GM12891 (cell line): ENCODE results near the gene NFX1.

Source experiments
- PAX5 ChIP-seq: IDR thresholded peaks from 2 replicates; pipeline ENCODE4 v1.6.1; 2011; ENCODE audit warnings: low read length, moderate library complexity, mild to moderate bottlenecking; ENCODE audit not compliant: insufficient read depth, severe bottlenecking
- POLR2A ChIP-seq: IDR thresholded peaks from 2 replicates; pipeline ENCODE4 v1.6.1; 2011; ENCODE audit warnings: low read depth, low read length, control low read depth
- POLR2AphosphoS5 ChIP-seq: IDR thresholded peaks from 2 replicates; pipeline ENCODE4 v1.6.1; 2011; ENCODE audit warnings: low read depth, low read length, control low read depth
- POU2F2 ChIP-seq: IDR thresholded peaks from 2 replicates; pipeline ENCODE4 v1.6.1; 2011; ENCODE audit warnings: low read depth, mild to moderate bottlenecking, control low read depth, low read length, moderate library complexity
- TAF1 ChIP-seq: IDR thresholded peaks from 2 replicates; pipeline ENCODE4 v1.6.1; 2011; ENCODE audit warnings: low read depth, low read length, control low read depth

- TF ChIP-seq POLR2A, result no peak
- no peak for TF ChIP-seq POLR2AphosphoS5
- TF ChIP-seq TAF1, result no peak
- no peak for TF ChIP-seq POU2F2
- TF ChIP-seq PAX5, result no peak
These were observed 113.8 kb downstream of the NFX1 start for GRCh38 chr9:33403941-33404787.
